Stimulated activated CD8-positive, alpha-beta memory T cell treated with anti-CD3 and anti-CD28 coated beads, Interleukin-4, amount 100 ng/mL, for 24 hours (primary cell): Measurements from ENCODE around the gene BBX.

Experiments used
- DNase-seq: peaks from one replicate; pipeline ENCODE4 v3.0.0-alpha.2; 2020; ENCODE audit warnings: low read depth

BBX gene

GRCh38 chr3:107745354-107745753 lies 222.6 kb downstream of the BBX start:
- DNase-seq: no peak

- DNase-seq: no peak
Observed at GRCh38 chr3:107752202-107752990, 229.6 kb downstream of the BBX start.

DNA sequence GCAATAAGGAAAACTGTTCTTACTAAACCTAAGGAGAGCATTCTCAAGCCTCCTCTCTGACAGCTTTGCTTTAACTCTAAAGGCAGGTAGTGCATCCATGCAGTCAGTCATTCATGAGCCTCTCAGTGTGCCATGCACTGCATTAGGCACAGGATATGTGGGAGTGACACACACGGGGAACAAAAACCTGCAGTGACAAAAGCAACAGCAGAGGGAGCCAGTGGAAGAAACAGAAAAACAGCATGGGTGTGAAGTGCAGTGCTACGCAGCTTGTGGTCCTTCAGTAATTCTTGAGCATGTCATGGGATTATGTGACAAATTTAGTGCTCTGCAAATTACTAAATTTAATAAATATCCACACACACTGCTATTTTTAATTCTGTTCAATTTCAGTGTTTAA lies 230.7 kb downstream of the BBX start:
- DNase-seq: no peak

DNA sequence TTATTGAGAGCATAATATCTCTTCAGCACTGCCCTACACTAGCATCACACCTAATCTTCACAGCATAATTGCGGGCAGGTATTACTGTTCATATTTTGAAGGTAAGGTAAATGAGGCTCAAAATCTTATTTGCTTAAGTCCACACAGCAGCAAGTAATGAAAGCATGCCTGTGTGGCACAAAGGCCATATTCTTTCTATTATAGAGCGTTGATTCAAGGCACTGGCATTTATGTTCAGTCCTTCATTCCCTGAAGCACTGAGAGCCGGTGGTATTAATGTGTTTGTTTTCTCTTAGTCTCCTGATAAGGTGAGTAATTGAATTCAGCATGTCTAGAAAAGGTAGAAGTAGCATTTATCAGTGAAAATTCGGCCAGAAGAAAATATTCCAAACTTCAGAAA lies 231.2 kb downstream of the BBX start:
- DNase-seq: no peak

GRCh38 chr3:107756649-107757048 lies 233.9 kb downstream of the BBX start:
- no peak for DNase-seq

DNA sequence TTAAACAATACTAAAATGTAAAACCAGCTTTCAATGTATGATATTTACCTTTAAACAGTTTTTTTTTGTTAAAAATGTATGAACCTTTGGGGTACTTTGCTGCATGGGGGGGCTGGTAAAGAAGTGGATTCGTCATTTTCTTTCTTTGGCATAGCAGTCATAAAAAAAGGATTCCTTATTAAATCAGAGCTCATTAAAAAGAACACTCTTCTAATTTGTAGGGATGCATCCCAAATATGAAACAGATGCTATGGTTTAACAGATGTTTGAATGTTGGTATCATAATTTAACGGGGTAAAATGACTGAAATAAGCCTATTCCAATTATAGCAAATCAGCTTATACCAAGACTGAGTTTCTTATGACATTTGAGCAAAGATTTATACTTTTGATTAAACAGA lies 234.4 kb downstream of the BBX start:
- DNase-seq: no peak

DNA sequence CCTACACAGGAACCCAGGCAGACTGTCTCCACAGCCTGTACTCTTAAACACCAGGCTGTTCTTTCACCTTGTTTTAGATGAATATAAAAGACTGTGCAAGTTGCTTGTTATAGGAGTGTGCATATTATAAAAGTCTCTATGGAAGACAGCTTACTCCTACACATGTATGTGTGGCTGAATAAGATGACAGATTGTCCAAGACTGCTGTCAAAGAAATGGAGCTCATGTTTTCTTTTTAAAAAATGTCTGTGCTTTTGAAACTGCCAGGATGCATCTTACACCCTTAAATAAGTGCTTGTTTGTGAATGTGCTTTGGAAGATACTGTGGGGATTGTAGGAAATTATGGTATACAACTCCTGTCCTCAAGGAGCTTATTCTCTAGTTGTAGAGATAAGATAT lies 237.4 kb downstream of the BBX start:
- no peak for DNase-seq

DNA sequence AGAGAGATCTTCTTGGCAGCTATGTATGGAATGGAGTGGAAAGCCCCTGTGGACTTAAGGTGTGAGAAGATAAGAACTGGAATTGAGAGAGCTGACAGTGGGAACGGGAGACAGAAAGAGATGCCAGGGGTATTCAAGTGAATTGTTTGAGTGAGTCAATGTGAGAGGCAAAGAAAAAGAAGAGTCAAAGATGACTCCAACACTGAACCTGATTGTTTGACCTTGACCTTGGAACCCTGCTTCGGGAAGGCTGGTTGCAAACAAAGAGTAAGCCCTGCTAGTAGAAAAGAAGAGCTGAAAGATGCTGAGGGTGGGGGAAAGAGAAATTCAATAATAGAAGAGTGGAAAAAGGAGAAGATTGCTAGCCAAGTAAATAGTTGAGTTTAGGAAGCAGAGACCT lies 238.6 kb downstream of the BBX start:
- no peak for DNase-seq

DNA sequence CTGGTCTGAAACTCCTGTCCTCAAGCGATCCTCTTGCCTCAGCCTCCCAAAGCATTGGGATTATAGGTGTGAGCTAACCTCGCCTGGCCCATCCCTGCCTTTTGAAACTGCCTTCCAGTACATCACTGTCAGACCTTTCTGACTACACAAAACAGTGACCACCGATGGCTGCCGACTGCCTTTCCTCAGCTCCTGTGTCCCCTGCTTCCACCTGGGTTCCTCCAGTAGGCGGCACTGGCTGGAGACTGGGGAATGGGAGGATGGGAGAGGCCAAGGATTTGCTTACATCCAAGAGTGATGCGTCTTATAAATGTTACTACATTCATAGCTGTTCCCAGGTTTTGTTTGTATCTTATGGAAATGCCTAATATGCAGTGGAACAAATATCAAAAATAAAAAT lies 242.8 kb downstream of the BBX start:
- DNase-seq: no peak

- DNase-seq: no peak
Observed at GRCh38 chr3:107767897-107768605, 245.3 kb downstream of the BBX start.

DNA sequence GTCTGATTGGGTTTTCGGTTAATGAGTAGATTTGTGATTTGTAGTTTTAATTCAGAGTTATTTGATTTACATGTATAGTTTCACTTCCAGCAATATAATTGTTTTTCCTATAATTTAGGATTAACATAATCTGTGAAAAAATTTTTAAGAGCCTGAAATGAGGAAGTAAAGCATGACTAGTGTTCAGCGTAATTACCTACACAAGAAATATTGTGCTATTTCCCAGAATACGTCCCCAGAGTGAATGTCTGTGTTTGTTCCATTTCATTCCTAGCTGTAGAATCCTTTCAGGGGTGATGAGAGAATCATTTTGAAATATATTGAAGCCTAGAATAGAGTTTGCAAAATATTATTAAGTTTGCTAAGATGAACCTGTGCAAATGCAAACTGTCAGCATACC lies 247.1 kb downstream of the BBX start:
- no peak for DNase-seq

DNA sequence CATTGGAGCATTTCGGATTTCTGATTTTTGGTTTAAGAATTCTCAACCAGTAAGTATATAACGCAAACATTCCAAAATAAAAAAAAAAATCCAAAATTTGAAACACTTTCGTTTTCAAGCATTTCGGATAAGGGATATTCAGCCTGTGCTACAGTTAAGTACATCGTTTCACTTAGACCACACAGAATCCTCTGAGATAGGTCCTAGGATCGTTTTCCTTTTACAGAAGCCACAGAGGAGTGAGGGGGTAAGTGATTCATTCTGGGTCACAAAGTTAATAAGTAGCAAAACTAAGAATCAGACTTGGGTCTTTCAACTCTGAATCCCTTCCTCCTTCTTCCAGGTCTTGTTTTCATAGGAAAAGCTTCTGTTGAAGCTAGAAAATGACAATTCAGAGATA lies 249.3 kb downstream of the BBX start:
- no peak for DNase-seq

DNA sequence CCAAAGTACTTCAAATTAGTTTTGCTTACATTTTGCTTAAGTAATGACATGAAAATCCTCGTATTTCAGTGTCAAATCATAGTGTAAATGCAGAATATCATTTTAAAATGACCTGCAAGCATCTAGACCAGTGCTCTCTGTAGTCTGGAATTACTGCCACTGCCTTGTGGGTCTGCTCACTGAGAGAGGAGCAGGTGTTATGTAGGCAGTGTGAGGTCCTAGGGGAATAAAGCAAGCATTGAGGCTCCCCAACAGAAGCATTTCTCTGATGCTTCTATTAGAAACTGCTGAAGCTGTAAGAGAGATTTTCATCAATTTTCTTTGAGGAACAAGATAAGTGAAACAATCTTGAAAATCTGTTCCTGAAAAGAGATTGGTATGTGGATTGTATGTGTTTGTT lies 253.2 kb downstream of the BBX start:
- DNase-seq: no peak

GRCh38 chr3:107781253-107781652 lies 258.5 kb downstream of the BBX start:
- DNase-seq: no peak

GRCh38 chr3:107782054-107782453 lies 259.3 kb downstream of the BBX start:
- DNase-seq: no peak

- no peak for DNase-seq
Observed at GRCh38 chr3:107790612-107791011, 267.9 kb downstream of the BBX start.

GRCh38 chr3:107791027-107791426 lies 268.3 kb downstream of the BBX start:
- DNase-seq: no peak

- DNase-seq: no peak
Observed at GRCh38 chr3:107791450-107791849, 268.7 kb downstream of the BBX start.

DNA sequence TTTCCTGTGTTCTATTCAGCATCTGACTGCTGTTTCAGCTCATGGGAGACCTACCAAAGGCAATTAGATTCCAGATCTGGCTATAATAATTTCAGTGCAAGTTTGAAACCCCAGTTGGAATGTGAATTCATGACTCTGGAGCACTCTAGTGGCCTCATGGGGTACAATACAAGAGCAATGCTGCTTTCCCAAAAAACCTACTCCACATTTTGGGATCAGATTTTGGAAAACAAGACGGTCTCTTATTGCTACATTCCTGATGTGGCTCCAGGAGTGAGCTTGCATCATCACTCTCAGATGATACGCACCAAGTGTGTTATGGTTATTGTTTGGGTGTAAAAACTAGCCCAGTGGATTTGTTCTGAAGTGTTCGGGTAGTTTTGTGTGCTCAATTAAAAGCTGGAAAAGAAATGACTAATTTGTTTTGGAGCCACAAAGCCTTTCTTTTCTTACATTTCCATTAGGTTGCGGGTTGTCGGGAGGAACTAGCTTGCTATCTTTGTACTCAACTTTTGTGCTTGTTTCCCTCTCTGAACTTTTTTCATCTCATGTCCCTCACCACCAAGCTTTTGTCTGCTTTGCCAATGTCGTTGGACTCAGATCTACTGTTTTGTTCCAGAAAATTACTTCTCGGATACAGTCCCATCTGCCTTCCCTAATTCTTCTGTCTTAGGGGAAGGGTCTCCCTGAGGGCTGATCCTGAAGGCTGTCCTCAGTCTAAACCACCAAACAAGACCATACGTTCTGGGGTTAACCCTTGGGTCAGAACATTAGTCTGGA lies 272.1 kb downstream of the BBX start:
- no peak for DNase-seq

DNA sequence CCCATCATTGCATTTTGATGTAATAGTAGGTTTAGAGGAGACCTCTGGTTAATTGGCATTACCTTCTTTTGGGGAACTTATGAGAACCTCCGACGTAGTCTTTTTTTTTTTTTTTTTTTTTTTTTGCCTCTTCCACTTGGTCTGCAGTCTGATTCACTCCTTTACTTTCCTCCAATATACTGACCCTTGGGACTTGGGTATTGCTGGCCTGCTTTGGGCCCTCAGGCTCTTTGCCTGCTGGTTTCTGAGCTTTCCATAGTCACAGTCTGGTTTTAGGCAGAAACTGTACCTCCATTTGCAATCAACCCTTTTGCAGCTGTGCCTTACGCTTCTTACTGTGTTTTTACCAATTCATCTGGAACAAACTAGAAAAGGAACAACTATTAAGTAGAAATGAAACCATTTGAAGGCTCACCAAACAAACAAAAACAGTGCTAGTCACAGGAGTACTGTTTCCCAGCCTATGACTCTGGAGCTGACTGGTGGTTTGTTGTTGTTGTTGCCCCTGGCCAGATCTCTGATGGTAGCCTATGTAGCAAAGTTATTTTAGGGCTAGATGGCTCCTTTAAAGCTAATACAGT lies 272.8 kb downstream of the BBX start:
- DNase-seq: no peak

DNA sequence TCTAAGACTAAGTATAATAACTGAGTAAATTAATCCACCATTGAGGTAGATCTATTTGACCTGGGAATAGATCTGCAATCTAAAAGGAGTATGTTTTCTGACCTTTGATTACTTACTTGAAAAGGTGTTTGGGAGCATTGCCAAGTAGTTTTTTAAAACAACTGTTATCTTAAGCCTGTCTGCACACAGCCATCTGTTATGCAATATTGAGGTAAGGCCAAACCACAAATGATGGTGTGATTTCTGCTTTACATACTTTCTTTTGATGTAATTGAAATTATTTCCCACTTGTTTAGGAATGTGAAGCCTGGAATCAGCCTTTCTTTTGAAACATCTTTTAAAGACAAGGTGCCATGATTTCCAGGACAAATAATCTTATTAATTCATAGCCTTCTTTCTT lies 274.0 kb downstream of the BBX start:
- no peak for DNase-seq

DNA sequence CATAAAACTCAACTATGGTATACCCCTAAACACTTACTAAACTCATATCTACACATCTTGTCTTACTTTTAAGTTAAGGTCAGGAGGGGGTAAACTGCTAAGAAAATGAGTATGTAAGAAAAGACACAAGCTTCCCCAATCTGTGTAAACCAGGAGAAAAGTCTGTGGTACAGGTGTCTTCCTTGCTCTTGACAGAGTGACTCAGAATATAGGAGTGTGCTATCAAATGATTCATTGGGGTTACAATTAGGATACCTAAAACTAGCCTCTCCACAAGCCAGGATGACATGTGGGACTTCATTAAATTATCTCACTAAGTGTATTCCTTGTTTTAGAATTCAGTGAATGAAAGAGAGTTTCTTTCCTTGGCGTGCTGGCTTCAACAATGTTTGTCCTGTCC lies 274.8 kb downstream of the BBX start:
- DNase-seq: no peak

- DNase-seq: no peak
Observed at GRCh38 chr3:107798381-107798780, 275.6 kb downstream of the BBX start.
